Measurements from ENCODE around the gene EPHB2. TPM values are rescaled to one million over a fixed set of nuclear protein-coding genes. Genes with fewer than 3 reads are reported as not detected.

The EPHB2 gene
- total and polyA plus RNA-seq, 2 of the 8 experiments (the other 6 are each of a cell fraction or from before 2014, with no cell fraction given) = 15.8 to 17.2 TPM

GRCh38 chr1:22914633-22915217 lies 204.1 kb downstream of the EPHB2 start:
- DNase-seq (ENCODE audit: low read depth in 1 of 2, low spot score in 2 of 2) (no peak), FAIRE-seq (no peak)
- no peak overlapping the region for H2BK15ac ChIP-seq (ENCODE audit: low read length)
- no peak overlapping the region for H2BK120ac ChIP-seq (replicated peaks; ENCODE audit: low read depth, low read length)
- no peak overlapping the region for H3K23ac ChIP-seq (ENCODE audit: insufficient read length)
- H3K18ac ChIP-seq (ENCODE audit: extremely low read depth, low read length) = no peak overlapping the region
- 0 out of 2 replicates have a peak, but pooled peaks cover 2% of the 10 kb centered on the region for H3K79me1 ChIP-seq (ENCODE audit: low read depth, low read length)
- no peak overlapping the region for H3K4me3 ChIP-seq (ENCODE audit: extremely low read depth in 1 of 4, insufficient read depth in 2 of 4, low read depth in 3 of 4, low read length in 4 of 4)
- no peak overlapping the region for H4K5ac ChIP-seq (ENCODE audit: insufficient read length, low read depth, low read length)
- CTCF ChIA-PET (ENCODE audit: partially characterized antibody) = interaction anchor here (0.6 to 2.3 kb wide), 7 partner anchors 28 to 212 kb away, joined by 3 to 8 read pairs (median 4); no protein-coding TSS in a partner anchor
- no peak overlapping the region for H2AFZ ChIP-seq (ENCODE audit: low read length)
- peaks cover 0 to 6% (median 0%) of the 10 kb centered on the region in 4 experiments; a peak in 1 of 8 replicates for H3K36me3 ChIP-seq (ENCODE audit: control insufficient read depth in 2 of 4, insufficient read depth in 4 of 4, low read length in 3 of 4)
- H3K9me3 ChIP-seq (ENCODE audit: insufficient read depth in 2 of 2, low read depth in 1 of 2, low read length in 1 of 2) = no peaks in the 10 kb centered on the region
- no peak overlapping the region for H3K4me2 ChIP-seq (ENCODE audit: insufficient read depth in 1 of 2, low read depth in 2 of 2, low read length in 2 of 2)
- H3K23me2 ChIP-seq (ENCODE audit: low read depth, low read length) = no peaks in the 10 kb centered on the region
- no peak overlapping the region for H3K27ac ChIP-seq (ENCODE audit: low read depth, low read length)
- H4K91ac ChIP-seq (replicated peaks; ENCODE audit: insufficient read length, low read length) = no peak overlapping the region
- no peak overlapping the region for H3K9ac ChIP-seq (replicated peaks in 1 of 4; ENCODE audit: extremely low read depth in 1 of 4, low read depth in 3 of 4, low read length in 3 of 4)
- H4K8ac ChIP-seq (ENCODE audit: extremely low read depth, insufficient read depth, low read length) = no peak overlapping the region
- 0 out of 2 replicates have a peak overlapping the region, but pooled peaks have one; percentile 50 for H2BK12ac ChIP-seq (ENCODE audit: low read depth, low read length)
- H2BK20ac ChIP-seq (ENCODE audit: low read length) = no peak overlapping the region
- H3K14ac ChIP-seq (ENCODE audit: insufficient read length) = no peak overlapping the region
- H3K27me3 ChIP-seq (replicated peaks in 1 of 4; ENCODE audit: control insufficient read depth in 3 of 4, extremely low read depth in 1 of 4, insufficient read depth in 3 of 4, low read length in 3 of 4) = no peaks in the 10 kb centered on the region
- WGBS, 2 experiments (ENCODE audit: extremely low coverage in 1 of 2, insufficient coverage in 1 of 2, insufficient read length in 1 of 2, insufficient replicate concordance in 2 of 2, low coverage in 1 of 2, low lambda C conversion rate in 2 of 2, missing lambda C conversion rate in 1 of 2) = 86% methylated on average over 8 of the region's 8 CpGs; no CpG with 5 or more reads in 1 of the 2 experiments
- no peak for TF ChIP-seq USF2 (IDR thresholded peaks at IDR 0.05; ENCODE audit: low read length)
- peak; percentile 58 to 74 for TF ChIP-seq RAD21 (IDR thresholded peaks at IDR 0.05 in 1 of 2, conservative IDR thresholded peaks at IDR 0.05 in 1 of 2; ENCODE audit: low read depth in 2 of 2, low read length in 2 of 2)
- no peak for TF ChIP-seq TAF1 (IDR thresholded peaks at IDR 0.05; ENCODE audit: low read depth, low read length)
- TF ChIP-seq KDM1A (IDR thresholded peaks at IDR 0.05; ENCODE audit: borderline replicate concordance, low read length) = no peak
- TF ChIP-seq CTCF (IDR thresholded peaks at IDR 0.05; ENCODE audit: control extremely low read depth in 1 of 3, insufficient read depth in 1 of 3, low read depth in 1 of 3, low read length in 3 of 3) = peak; percentile 45 to 57 (median 56)
- no peak for TF ChIP-seq ASH2L (IDR thresholded peaks at IDR 0.05; ENCODE audit: low read length)
- no peaks in the 10 kb centered on the region for H3K4me1 ChIP-seq (replicated peaks in 1 of 4; ENCODE audit: control insufficient read depth in 3 of 4, insufficient read depth in 4 of 4, low read length in 3 of 4)
- no peak overlapping the region for H2AK5ac ChIP-seq (ENCODE audit: low read depth, low read length)
- H3K56ac ChIP-seq (replicated peaks; ENCODE audit: insufficient read length, low read depth, low read length) = no peak overlapping the region
- no peaks in the 10 kb centered on the region for H3K79me2 ChIP-seq (ENCODE audit: control insufficient read depth in 1 of 2, insufficient read depth in 2 of 2, low read length in 2 of 2)
- POLR2A ChIA-PET (ENCODE audit: partially characterized antibody) = no interaction called here
- no peak overlapping the region for H2BK5ac ChIP-seq (ENCODE audit: low read depth, low read length)
- H4K20me1 ChIP-seq (replicated peaks in 1 of 2; ENCODE audit: control insufficient read depth in 1 of 2, insufficient read depth in 2 of 2, low read length in 2 of 2) = peaks cover 2 to 3% of the 10 kb centered on the region in 2 experiments
- H3K4ac ChIP-seq (replicated peaks; ENCODE audit: insufficient read length, low read depth, low read length) = no peak overlapping the region
